Esophagus squamous epithelium (tissue), 5 donors: Measurements from ENCODE around the gene SLC4A7. TPM values are rescaled to one million over a fixed set of nuclear protein-coding genes. Genes with fewer than 3 reads are reported as not detected.
"Not testable (repeated sequence)": the region's sequence is repeated elsewhere in the genome, so short reads cannot be mapped to it uniquely, and the experiment has no call there.

ENCODE experiments used
- DNase-seq: peaks from one replicate; lab custom pipeline; 2025; lab: John Stamatoyannopoulos, UW
- H3K27ac ChIP-seq, 4 donors: fragments of 200-600 bp; sonication (generic); one replicate each; pipeline ENCODE4 v1.5.1; 2016 to 2019; ENCODE audit warnings: mild to moderate bottlenecking in 1 of 4
- H3K27me3 ChIP-seq, 4 donors: fragments of 200-600 bp; sonication (generic); 1 replicate in 3 of 4; 2 replicates in 1 of 4; pipeline versions ENCODE4 v1.5.1 to v1.6.0; 2017 to 2021; ENCODE audit warnings: antibody characterized with exemption in 1 of 4
- H3K36me3 ChIP-seq, 3 donors: fragments of 200-600 bp; sonication (generic); one replicate each; pipeline ENCODE4 v1.5.1; 2016 to 2019
- H3K4me1 ChIP-seq, 3 donors: fragments of 200-600 bp; sonication (generic); one replicate each; pipeline ENCODE4 v1.5.1; 2017 to 2019
- H3K4me3 ChIP-seq, 4 donors: fragments of 200-600 bp; sonication (generic); 1 replicate in 3 of 4; 2 replicates in 1 of 4; pipeline ENCODE4 v1.5.1; 2016 to 2019; ENCODE audit warnings: mild to moderate bottlenecking in 2 of 4, moderate library complexity in 1 of 4
- H3K9me3 ChIP-seq, 3 donors: fragments of 200-600 bp; sonication (generic); one replicate each; pipeline ENCODE4 v1.5.1; 2016 to 2019
- CTCF ChIP-seq, 6 experiments: fragments of 450-650 bp in 4 of 6; fragments of 200-600 bp in 2 of 6; sonication (generic) in 2 of 6; IDR thresholded peaks; one replicate each; pipeline ENCODE4 v1.5.1; 2016 to 2019; ENCODE audit warnings: antibody characterized with exemption in 6 of 6, mild to moderate bottlenecking in 4 of 6, moderate library complexity in 4 of 6
- POLR2A ChIP-seq, 4 donors: fragments of 450-650 bp; IDR thresholded peaks; one replicate each; pipeline ENCODE4 v1.6.1; 2017; ENCODE audit warnings: antibody characterized with exemption in 4 of 4, mild to moderate bottlenecking in 4 of 4, moderate library complexity in 3 of 4
- WGBS, 2 donors: methylation state at CpG; one replicate each; pipeline ENCODE4 v1.1.5; 2018; 5-methylcytosine and 5-hydroxymethylcytosine counted together
- intact Hi-C: fragments of 100-400 bp; cut with DNase I; formaldehyde crosslinking; loops from one replicate; pipeline ENCODE4 v1.15.0; 2022
- total RNA-seq, 4 donors: library from RNA; depleted of rRNA; stranded (reverse); fragments of >200 nt; gene quantifications; one replicate each; pipeline ENCODE4 v1.1.0, GENCODE V29; 2016
- donor health status: DM: yes; HTN: yes; CAD: no.

Gene SLC4A7
- total RNA-seq, 4 donors from 2014 or later, result 17.2 to 50.4 (median 30.5) TPM

- TF ChIP-seq CTCF (IDR thresholded peaks at IDR 0.05) (no peak), POLR2A (IDR thresholded peaks at IDR 0.05) (no peak)
- Histone ChIP-seq H3K27me3 (no peaks in the 10 kb centered on the region), H3K36me3 (peaks cover 0 to 54% (median 11%) of the 10 kb centered on the region in 3 donors), H3K4me1 (no peaks in the 10 kb centered on the region), H3K27ac (no peak overlapping the region), H3K4me3 (no peak overlapping the region), H3K9me3 (no peaks in the 10 kb centered on the region)
- DNase-seq, result no peak
- 75 to 85% methylated on average over 5 of the region's 5 CpGs for WGBS, 2 donors
- intact Hi-C loops, result no loop called here
Observed at GRCh38 chr3:27423463-27423862, 60.7 kb downstream of the SLC4A7 start.

GRCh38 chr3:27422617-27423016, 61.6 kb downstream of the SLC4A7 start:
- 69 to 77% methylated on average over 2 of the region's 2 CpGs for WGBS, 2 donors
- H3K9me3 ChIP-seq, result no peaks in the 10 kb centered on the region
- H3K4me1 ChIP-seq, result no peaks in the 10 kb centered on the region
- peaks cover 0 to 62% (median 11%) of the 10 kb centered on the region in 3 donors for H3K36me3 ChIP-seq
- no peak overlapping the region for H3K27ac ChIP-seq
- no peaks in the 10 kb centered on the region for H3K27me3 ChIP-seq
- no peak for TF ChIP-seq POLR2A (IDR thresholded peaks at IDR 0.05)
- TF ChIP-seq CTCF (IDR thresholded peaks at IDR 0.05), result no peak
- intact Hi-C loops, result no loop called here
- DNase-seq, result no peak
- no peak overlapping the region for H3K4me3 ChIP-seq

GRCh38 chr3:27415202-27415601, 69.0 kb downstream of the SLC4A7 start:
- H3K27me3 ChIP-seq, result no peaks in the 10 kb centered on the region
- intact Hi-C loops, result no loop called here
- H3K4me3 ChIP-seq, result no peak overlapping the region
- no peaks in the 10 kb centered on the region for H3K9me3 ChIP-seq
- 63 to 93% methylated on average over 1 of the region's 1 CpG for WGBS, 2 donors
- H3K4me1 ChIP-seq, result no peaks in the 10 kb centered on the region
- TF ChIP-seq CTCF (IDR thresholded peaks at IDR 0.05) (no peak), POLR2A (IDR thresholded peaks at IDR 0.05) (no peak)
- H3K36me3 ChIP-seq, result peaks cover 0 to 65% (median 4%) of the 10 kb centered on the region in 3 donors
- H3K27ac ChIP-seq, result no peak overlapping the region
- no peak for DNase-seq

GRCh38 chr3:27392950-27393679, 91.1 kb downstream of the SLC4A7 start:
- WGBS, 2 donors, result 46% methylated on average over 3 of the region's 3 CpGs
- intact Hi-C loops, result no loop called here

GRCh38 chr3:27392414-27392813, 91.8 kb downstream of the SLC4A7 start:
- H3K4me3 ChIP-seq, H3K4me1 ChIP-seq, H3K27ac ChIP-seq, intact Hi-C loops, H3K9me3 ChIP-seq, DNase-seq, H3K27me3 ChIP-seq: not testable (repeated sequence)
- WGBS, 2 donors, result 84% methylated on average over 10 of the region's 10 CpGs
- peaks cover 0 to 66% (median 0%) of the 10 kb centered on the region in 3 donors for H3K36me3 ChIP-seq

More at GRCh38 chr3:27392950-27393679, 91.1 kb downstream of the SLC4A7 start:
- no peak for DNase-seq
- no peaks in the 10 kb centered on the region for H3K27me3 ChIP-seq
- H3K4me1 ChIP-seq, result no peaks in the 10 kb centered on the region
- no peak overlapping the region for H3K27ac ChIP-seq
- peaks cover 0 to 73% (median 0%) of the 10 kb centered on the region in 3 donors for H3K36me3 ChIP-seq
- TF ChIP-seq POLR2A (IDR thresholded peaks at IDR 0.05) (no peak), CTCF (IDR thresholded peaks at IDR 0.05) (no peak)
- H3K4me3 ChIP-seq, result no peak overlapping the region
- no peaks in the 10 kb centered on the region for H3K9me3 ChIP-seq
